GM19240 (cell line): ENCODE data around the gene LRRC27.

ENCODE experiments used
- DNase-seq: peaks from one replicate; pipeline ENCODE4 v3.0.0; 2011; ENCODE audit warnings: low spot score; ENCODE audit not compliant: insufficient read length

The LRRC27 gene

DNA sequence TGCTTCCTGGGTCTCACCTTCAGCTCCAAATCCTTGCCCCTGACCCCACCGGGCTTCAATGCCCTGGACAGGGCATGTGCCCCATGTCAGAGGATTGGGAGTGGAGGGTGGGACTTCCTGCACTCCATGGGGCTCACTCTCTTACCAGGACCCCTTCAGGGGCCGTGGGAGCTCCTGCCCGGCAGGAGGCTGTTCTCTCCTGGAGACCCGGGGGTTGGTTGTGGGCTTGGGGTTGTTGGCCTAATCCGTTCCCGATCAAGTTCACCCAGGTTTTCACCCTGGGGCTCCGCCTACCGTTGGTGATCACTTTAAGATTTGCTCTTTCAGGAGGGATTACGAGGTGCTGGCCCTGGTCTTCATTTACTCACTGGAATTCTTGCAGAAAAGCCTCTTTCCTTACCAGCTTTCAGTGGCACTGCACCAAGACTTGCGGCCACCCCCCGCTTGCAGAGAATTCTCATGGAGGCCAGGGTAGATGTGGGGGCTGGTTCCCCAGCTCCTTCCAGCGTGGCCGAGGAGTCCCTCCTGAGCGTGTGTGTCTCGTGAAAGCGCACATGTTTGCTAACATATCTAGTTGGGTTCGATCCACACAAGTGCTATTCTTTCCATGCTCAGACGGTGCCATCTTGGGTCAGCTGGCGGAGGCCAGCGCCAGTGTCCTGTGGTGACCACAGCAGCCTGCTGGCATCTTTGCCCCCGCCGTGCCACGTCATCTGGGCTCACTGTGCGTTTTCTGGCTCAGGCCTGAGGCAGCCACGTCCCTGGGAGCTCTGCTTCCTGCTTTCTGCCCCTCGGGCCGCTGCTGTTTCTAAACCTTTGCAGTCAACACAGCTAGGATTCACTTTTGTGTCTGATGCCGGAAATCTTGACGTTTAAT, 80.6 kb downstream of the LRRC27 start:
- no peak for DNase-seq

DNA sequence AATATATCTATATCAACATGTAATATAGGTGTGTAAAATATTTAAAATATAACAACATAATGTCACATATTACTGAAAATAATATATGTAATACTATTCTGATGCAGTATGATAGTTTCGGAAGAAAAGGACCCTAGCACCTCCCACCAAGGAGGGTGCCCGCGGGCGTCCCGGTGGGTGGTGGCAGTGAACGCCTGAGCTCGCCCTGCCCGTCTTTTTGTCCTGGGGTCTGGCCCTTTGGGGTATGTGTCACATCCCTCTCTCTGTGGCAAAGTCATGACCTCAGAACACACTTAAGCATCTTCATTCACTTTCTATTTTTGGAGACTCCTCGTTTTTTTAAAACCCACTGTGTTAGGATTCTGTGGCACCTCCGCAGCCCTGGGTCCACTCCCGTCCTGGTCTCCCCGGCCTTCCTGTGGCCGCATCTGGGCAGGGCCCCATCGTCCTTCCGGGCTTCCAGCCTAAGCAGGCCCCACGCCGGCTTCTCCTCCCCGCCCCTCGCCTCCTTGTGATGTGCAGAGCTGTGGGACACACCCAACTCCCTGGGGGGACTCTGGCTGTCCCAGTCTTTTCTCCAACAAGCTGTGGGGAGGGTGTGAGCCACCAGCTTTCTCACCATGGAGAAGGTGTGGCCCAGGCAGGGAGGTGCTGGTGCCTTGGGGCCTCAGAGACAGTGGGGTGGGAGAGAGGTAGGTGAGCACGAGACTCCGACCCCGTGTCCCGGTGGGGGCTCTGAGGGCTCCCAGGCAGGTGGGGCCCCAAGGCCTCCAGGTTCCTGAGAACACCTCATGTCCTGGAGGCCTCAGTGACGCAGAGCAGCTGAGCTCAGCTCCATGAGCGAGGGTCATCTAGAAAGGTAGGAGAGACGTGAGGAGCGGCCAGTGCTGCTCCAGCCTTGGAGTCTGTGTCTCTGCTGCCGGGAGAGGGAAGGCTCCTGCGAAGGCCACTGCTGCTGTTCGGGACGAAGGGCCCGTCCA, 81.5 kb downstream of the LRRC27 start:
- DNase-seq = no peak

DNA sequence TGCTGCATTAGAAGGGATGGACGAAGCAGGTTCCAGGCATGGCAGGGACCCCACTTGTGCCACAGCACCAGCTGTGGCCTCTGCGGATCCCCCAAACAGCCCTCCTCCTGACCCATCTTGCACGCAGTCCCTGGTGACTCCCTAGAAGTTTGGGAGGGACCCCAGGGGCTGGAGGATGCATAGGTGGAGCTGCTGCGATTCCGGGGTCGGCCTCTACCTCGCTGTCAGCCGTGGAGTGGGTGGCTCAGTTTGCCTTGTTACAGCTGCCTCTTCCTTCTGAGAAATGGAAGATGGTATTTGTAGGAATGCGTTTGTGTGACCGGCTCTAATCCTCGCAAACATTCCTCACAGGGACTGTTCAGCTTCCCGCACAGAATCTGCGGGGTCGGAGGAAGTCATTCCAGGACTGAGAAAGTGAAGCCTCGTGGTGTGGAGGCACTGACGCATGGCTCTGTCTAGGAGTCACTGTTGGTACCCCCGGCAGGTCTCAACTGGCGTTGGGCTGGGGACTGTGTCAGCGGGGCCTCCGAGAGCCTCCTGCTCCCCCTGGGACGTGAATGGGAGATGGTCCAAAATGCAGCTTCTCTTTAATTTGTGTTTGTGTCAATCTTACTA, 82.5 kb downstream of the LRRC27 start:
- DNase-seq = no peak

DNA sequence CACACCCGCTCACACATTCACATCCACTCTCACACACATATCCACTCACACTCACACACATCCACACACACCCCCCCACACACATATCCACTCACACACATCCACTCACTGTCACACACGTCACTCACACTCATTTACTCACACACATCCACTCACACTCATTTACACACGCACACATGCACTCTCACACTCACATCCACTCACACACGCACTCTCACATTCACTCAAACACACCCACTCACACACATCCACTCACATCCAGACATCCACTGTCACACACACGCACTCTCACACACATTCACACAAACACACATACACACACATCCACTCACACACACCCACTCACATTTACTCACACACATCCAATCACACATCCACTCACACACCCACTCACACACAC, 83.3 kb downstream of the LRRC27 start:
- DNase-seq = no peak

DNA sequence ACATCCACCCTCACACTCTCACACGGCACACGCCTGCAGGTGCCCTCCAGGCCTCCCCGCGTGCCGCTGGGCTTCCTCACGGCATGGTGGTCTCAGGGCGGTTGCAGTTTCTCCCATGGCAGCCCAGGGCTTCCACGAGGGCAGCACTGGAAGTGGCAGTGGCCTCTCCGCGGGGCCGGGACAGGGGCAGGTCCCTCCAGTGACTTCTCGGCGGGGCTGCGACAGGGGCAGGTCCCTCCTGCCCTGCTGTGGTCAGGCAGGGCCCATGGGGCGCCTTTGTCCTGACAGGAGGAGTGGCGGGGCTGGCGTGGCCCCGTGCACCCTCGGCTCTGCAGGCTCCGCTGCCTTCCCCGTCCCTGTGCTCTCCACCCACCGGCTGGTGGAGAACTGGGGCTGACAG, 84.0 kb downstream of the LRRC27 start:
- no peak for DNase-seq

DNA sequence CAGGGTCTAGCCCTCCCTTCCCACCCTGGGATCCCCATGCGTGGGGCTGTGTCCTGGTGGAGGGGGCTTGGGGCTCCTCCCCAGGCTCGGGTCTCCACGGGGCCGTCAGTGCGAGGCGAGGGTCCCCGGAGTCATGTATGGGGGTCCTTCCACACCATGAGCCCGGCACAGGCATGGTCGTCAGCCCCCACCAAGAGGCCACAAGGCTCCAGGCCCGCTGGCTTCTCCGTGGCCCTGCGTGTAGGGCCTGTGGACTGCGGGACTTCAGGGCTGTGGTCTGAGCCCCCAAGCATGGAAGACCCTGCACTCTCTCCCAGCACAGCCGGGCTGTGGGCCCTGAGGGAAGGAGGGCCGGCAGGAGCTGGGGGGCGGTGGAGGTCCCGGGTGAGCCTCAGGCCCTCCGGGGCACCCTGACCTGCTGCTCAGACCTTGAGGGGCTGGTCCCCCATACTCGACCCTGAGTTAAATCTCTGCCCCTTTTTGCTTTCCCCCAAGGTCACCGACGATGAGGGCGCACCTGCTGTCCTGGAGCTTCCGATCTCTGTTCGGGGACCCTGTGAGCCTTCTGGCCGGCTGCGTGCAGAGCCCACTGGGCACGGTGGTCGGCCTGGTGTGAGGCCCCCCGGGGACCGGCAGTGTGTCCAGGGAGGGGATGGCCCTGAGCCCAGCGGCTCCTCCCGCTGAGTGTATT, 84.7 kb downstream of the LRRC27 start:
- no peak for DNase-seq

DNA sequence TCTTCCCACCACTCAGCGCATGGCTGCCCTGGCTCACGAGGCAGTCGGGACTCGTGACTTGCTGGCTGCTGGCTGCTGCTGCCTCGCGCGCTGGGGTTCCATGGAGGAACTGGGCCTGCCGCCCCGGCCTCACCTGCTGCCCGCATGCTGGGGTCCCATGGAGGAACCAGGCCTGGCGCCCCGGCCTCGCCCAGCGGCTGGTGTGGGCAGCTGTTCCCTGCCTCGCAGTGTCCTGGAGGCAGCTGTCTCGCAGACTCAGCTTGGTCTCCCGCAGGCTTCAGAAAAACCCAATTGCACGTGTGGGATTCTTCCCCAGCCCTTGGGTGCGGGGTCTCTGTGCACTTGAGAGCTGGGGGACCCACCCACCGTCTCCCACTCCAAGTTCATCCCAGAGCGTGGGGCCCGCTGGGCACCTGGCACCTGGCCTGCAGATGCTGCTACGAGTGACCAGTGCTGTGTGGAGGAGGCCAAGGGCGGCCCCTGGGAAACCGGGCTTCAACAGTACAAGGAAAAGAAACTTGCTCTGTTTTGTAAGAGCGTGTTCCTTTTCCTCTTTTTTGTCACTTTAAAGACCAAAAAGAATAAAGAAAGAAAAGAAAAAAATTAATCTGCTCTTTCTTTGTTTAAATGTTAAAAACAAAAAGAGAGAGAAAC, 85.4 kb downstream of the LRRC27 start:
- DNase-seq = no peak

DNA sequence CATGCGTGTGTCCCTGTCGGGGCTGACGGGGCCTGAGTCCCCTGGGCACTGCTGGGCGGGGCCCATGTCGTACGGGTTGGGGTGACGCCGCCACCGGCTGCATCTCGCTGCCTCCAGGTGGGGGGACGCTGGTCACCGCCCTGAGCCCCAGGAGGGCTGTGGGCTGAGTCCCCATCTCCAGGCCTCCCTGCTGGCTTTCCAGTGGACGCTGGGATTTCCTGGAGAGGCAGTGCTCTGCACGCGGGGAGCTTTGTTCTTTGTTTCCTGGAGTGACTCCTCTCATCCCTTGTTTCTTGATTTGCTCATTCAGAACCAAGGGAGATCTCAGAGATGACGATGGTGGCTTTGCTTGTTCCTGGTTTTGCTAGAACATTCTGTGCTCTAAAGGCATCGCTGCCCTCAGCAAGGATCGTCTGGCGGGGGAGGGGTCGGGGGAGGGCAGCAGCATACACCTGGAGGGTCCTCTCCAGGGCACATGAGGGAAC, 86.0 kb downstream of the LRRC27 start:
- no peak for DNase-seq

DNA sequence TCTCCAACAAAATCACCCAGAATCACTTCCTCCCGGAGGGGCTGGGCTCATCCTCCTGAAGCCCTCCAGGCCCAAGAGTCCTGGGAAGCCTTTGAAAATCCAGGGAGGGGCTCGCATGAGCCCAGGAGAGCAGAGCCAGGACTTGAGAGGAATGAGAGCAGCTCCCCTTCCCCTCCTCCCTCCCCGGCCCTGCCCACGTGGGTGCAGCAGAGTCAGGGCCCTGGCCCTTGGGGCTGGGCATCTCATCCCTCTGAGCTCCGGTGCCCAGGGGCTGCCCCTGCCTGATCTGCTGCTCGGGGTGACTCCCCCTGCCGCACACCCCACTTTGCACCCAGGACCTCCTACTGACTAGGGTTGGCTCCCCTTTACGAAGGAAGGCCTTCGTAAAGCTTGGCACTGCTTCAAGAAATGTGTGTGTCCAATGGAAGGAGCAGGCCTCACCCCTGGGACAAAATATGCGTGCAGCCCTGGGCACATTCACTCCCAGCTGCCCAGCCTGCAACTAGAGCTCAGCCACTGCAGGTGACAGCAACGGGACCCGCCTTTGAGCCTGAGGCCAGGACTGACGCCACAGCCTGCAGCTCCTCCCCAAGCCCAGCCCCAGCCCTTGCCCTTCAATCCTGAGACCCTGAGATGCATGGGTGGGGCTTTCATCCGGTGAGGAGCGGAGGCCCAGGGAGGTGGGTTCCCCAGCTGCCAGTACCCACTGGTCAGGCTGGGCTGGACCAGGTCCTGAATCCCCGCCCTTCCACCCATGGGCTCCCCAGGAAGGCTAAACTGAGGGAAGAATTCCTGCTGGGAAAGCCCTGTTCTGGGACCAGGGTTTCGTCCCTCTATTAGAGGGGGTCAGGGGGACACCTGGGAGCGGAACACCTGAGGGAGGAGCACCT, 86.8 kb downstream of the LRRC27 start:
- DNase-seq = peak; percentile 8

DNA sequence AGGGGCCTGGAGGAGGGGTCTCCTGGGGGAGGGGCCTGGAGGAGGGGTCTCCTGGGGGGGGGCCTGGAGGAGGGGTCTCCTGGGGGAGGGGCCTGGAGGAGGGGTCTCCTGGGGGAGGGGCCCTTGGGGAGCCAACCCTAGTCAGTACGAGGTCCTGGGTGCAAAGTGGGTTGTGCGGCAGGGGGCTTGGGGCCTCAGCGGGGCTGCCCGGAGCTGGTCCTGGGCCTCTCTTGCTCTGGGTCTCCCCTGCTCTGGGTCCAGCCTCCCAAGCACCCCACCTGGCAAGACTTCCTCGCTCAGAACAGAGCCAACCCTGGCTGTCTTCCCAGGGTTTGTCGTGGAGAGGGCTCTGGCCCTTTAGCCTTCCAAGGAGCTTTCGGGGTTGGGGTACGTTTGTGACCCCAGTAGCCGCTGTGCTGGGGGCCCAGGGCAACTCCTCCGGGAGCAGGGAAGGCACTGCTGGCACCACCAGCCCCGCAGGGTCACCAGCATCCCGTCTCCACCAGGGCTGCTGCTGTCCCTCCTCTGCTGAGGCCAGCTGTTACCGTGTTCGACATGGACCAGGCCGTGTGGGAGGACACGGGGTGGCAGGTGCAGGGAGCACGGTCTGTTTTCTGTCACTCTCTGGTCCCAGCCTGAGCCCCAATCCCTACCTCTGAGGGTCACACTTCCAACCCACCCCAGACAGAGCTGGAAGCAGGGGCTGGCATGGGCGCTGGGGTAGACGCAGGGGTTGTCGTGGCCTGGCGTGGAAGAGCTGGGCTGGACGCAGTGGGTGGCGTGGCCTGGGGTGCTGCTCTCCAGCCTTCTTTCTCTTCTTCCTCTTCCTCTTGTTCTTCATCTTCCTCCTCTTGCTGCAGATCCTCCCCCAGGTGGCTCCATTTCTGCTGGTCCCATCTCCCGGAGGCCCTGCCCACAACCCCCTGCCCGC, 87.8 kb downstream of the LRRC27 start:
- no peak for DNase-seq

DNA sequence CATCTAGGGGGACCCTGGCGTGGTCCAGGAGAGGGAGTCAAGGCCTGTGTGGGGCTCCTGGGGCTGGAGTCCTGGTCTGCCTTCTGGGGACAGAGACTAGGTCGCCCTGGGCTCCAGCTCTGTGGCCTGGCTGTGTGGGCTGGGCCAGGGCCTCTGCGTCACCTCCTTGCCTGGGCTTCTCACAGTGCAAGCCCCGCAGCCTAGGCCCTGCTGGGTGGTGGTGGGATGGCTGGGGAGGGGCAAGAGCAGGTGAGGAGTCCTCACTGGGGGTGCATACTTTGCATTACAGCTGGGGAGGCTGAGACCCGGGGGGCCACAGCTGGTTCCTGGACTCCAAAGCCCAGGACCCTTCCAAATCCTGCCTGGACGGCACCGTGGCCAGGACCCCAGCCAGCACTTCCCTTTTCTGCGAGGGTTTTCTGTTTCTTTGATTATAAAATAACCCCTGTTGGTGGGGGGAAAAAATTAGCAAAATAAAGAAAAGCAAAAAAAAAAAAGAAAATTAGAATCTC, 88.5 kb downstream of the LRRC27 start:
- DNase-seq = no peak

DNA sequence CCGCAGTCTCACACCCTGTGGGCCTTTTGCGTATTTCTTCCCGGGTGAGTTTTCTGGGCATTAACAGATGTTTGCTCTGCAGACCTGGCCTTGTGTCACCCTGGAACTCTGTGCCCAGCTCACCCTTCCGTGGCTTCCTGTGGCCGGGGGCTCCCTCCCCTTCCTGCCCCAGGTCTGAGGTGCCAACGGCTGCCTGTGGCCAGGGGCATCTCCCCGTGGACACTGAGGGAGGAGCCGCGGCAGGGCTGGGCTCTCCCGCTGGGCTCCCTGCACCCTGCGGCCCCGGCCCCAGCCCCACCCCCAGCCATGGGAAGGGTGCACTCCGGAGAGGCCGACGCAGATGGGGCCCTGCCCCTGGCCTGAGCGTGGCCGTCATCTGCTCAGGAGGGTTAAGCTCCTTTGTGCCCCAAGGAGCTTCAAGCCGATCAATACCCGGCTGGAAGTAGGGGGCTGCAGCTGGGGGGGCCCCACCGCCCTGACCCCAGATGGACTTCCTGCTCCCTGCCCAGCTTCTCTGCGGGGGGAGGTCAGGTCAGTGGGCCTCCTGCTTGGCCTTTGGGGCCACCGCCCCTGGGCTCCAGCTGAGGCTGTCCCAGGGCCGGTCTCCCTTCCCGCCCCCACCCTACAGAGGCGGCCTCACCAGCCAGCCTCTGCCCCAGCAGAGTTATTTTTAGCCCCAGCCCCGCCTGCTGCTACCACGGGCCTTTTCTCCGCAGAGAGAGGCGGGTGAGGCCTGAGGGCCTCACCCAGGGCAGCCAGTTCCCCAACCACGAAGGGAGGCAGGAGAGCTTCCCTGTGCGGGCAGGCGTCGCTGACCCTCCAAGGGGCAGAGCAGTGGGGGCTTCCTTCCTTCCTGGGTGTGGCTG, 89.2 kb downstream of the LRRC27 start:
- no peak for DNase-seq

DNA sequence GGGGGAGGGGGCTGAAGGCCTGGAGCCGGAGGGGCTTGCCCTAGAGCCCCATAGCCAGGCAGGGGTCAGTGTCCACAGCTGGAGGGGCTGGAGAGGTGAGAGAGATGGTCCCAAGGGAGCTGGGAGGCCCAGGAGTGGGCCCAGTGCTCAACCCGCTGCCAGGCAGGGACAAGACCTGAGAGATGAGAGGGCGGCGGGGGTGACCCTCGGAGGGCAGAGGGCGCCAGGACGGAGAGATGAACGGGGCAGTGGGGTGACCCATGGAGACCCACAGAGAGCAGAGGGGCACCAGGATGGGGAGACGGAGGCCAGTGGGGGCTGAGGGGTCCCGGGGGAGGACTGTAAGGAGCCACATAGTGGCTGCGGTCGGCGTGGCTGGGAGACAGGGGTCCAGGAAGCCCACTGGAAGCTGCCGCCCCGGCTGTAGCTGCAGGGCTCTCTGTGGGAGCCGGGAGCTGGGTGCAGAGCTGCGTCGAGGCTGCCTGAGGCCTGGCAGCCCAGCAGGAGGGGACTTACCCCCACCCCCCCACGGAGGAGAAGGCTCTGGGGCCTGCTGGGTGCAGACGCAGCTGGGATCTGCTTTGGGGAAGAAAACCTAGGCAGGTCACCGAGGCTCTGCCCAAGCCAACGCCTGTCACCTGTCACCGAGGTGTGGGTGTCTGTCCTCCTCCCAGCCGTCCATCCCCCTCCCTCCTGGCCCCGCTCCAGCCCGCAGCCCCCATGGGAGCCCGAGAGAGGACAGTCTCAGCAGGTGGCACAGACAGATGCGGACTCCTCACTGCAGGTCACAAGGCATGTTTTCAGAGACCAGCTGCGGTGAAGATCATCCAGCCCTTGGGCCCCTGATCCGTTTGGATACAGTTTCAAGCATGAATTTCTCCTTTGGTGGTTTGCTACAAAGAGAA, 90.1 kb downstream of the LRRC27 start:
- DNase-seq = no peak

DNA sequence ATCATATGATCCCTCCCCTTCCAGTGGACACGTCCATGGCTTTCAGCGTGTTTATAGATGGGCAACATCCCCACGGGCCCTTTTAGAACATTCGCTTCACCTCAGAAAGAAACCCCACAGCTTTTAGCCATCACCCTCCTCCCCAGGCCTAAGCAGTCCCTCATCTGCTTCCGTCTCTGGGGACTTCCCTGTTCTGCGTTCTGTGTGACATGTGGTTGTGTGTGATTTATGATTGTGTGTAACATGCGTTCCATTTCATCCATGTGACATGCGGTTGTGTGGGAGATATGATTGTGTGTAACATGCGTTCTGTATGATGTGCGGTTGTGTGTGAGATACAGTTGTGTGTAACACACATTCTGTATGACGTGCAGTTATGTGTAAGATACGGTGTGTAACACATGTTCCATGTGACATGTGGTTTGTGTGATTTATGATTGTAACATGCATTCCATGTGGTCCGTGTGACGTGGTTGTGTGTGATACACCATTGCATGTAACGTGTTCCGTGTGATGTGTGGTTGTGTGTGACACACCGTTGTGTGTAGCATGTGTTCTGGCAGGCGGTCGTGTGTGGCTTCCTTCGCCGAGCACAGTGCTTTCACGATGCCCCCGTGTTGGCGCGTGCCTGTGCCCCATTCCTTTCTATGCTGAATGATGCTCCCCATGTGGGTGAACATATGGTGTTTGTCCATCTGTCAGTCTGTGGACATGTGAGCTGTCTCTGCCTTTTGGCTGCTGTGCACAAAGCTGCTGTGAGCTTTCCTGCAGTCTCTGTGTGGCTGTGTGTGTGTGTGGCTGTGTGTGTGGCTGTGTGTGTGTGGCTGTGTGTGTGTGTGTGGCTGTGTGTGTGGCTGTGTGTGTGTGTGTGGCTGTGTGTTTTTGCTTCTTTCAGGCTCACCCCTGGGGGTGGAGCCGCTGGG, 91.2 kb downstream of the LRRC27 start:
- no peak for DNase-seq
